Urinary bladder (tissue), 4 donors: ENCODE measurements around the gene CCL24. TPM values are rescaled to one million over a fixed set of nuclear protein-coding genes. Genes with fewer than 3 reads are reported as not detected.
"Not testable (repeated sequence)": the region's sequence is repeated elsewhere in the genome, so short reads cannot be mapped to it uniquely, and the experiment has no call there.

Source experiments
- DNase-seq: peaks from one replicate; pipeline ENCODE4 v3.0.0-alpha.2; 2015; ENCODE audit errors: extremely low spot score
- H3K27ac ChIP-seq: one replicate; pipeline ENCODE4 v1.5.1; 2013; ENCODE audit warnings: low read depth, mild to moderate bottlenecking, moderate library complexity
- H3K36me3 ChIP-seq: one replicate; pipeline ENCODE4 v1.6.1; 2013; ENCODE audit warnings: mild to moderate bottlenecking, moderate library complexity; ENCODE audit not compliant: insufficient read depth
- H3K4me1 ChIP-seq: one replicate; pipeline ENCODE4 v1.6.1; 2013; ENCODE audit warnings: mild to moderate bottlenecking, moderate library complexity; ENCODE audit not compliant: insufficient read depth
- H3K4me3 ChIP-seq: one replicate; pipeline ENCODE4 v1.5.1; 2013; ENCODE audit warnings: low read depth, low read length
- WGBS: extraction: QIAGEN DNeasy Blood & Tissue Kit; methylation state at CpG from one replicate; pipeline ENCODE4 v1.1.7; 2013; 5-methylcytosine and 5-hydroxymethylcytosine counted together
- polyA plus RNA-seq: library from polyadenylated mRNA; stranded (reverse); fragments of 200-250 nt; gene quantifications from one replicate; pipeline ENCODE4 v1.2.3, GENCODE V29; 2013
- total RNA-seq: library from RNA; depleted of rRNA; stranded (reverse); fragments of >200 nt; gene quantifications from one replicate; pipeline ENCODE4 v1.2.3, GENCODE V29; 2014
- donor health status: healthy with polysubstance abuse.
- donor health status: healthy.

Gene CCL24, protein sequence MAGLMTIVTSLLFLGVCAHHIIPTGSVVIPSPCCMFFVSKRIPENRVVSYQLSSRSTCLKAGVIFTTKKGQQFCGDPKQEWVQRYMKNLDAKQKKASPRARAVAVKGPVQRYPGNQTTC
- total RNA-seq (not detected), polyA plus RNA-seq (not detected)

DNA sequence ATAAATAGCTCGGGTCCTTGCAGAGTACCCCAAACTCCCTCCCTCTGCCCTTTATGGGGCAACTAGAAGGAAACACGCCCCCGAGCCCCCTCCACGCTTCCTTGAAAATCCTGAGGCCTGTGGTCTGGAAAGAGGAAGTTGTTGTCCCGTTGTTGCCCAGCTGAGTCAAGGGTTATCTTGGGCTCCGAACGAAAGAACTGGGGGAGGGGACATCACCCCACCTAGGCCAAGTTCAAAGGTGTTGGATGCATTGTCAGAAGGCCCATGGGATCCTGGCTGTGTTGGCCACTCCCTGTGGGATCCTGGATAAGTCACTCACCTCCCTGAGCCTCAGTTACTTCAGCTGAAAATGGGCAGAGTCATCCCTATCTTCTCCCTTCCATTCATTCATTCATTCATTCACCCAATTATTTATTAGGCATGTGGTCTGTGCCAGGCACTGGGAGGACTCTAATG, at the start of gene CCL24:
CCL24 (minus strand) TSS at position 26 of the 456 bp plus-strand sequence. CDS start 91 bp downstream, outside the sequence.
- Histone ChIP-seq H3K36me3 (no peaks in the 10 kb centered on the region), H3K4me1 (no peaks in the 10 kb centered on the region), H3K4me3 (no peak within 1 kb of the TSS), H3K27ac (no peak within 1 kb of the TSS)
- WGBS, result 62% methylated on average over 7 of the region's 7 CpGs
- no peak for DNase-seq

DNA sequence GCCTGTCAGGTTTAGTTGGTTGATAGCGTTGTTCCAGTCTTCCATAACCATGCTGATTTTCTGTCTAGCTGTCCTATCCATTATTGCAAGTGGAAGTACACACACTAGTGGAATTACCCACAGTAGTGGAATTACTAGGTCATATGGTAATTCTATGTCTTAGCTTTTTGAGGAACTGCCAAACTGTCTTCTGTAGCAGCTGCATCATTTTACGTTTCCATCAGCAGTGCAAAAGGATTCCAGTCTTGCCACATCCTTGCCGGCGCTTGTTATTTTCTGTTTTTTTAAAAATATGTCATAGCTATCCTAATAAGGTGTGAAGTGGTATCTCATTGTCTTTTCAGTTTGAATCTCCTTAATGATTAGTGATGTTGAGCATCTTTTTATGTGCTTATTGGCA, 48.0 kb upstream of the CCL24 start:
- 45% methylated on average over 4 of the region's 4 CpGs for WGBS
- Histone ChIP-seq H3K36me3 (no peaks in the 10 kb centered on the region), H3K4me3 (no peak overlapping the region), H3K27ac (peak overlapping the region; percentile 6), H3K4me1 (no peaks in the 10 kb centered on the region)
- no peak for DNase-seq

DNA sequence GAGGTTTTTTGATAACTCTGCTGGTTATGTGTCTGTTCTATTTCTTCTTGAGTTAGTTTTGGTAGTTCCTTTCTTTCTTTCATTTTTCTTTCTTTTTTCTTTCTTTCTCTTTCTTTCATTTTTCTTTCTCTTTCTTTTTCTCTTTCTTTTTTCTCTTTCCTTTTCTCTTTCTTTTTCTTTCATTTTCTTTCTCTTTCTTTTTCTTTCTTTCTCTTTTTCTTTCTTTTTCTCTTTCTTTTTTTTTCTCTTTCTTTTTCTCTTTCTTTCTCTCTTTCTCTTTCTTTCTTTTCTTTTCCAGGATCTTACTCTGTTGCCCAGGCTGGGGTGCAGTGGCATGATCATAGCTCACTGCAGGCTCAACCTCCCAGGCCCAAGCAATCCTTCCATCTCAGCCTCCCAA, 44.8 kb upstream of the CCL24 start:
- H3K4me1 ChIP-seq, result no peaks in the 10 kb centered on the region
- no peak for DNase-seq
- no peak overlapping the region for H3K27ac ChIP-seq
- H3K36me3 ChIP-seq, result no peaks in the 10 kb centered on the region
- no peak overlapping the region for H3K4me3 ChIP-seq

DNA sequence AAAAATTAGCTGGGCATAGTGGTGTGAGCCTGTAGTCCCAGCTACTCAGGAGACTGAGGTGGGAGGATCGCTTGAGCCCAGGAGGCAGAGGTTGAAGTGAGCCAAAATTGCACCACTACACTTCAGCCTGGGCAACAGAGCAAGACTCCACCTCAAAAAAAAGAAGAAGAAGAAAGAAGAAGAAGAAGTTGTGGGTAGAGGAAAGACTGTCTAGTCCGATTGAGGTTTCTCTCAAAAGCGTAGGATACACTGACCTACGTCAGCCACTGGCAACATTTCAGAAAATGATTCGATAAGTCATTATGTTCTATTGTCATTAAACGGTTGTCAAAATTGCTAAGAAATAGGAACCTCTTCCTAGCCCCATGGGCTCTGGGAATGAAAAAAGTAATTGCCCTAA, 42.9 kb upstream of the CCL24 start:
- WGBS, result 87% methylated on average over 6 of the region's 6 CpGs

DNA sequence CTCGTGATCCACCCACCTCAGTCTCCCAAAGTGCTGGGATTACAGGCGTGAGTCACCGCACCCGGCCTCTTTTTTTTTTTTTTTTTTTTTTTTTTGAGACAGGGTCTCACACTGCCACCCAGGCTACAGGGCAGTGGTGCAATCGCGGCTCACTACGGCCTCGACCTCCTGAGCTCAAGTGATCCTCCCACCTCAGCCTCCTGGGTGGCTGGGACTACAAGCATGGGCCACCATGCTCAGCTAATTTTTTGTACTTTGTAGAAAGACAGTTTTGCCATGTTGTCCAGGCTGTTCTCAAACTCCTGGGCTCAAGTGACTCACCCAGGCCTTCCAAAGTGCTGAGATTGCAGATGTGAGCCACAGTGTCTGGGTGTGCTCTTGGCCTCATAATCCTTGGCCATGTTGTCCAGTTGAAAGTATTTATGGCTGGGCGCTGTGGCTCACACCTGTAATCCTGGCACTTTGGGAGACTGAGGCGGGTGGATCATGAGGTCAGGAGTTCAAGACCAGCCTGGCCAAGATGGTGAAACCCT, 41.3 kb upstream of the CCL24 start:
- H3K27ac ChIP-seq, H3K36me3 ChIP-seq, H3K4me1 ChIP-seq, H3K4me3 ChIP-seq, DNase-seq: not testable (repeated sequence)
- 94% methylated on average over 10 of the region's 10 CpGs for WGBS

More for the DNA sequence above, 42.9 kb upstream of the CCL24 start:
- no peak overlapping the region for H3K4me3 ChIP-seq
- no peaks in the 10 kb centered on the region for H3K4me1 ChIP-seq
- no peaks in the 10 kb centered on the region for H3K36me3 ChIP-seq
- no peak overlapping the region for H3K27ac ChIP-seq
- DNase-seq, result no peak

DNA sequence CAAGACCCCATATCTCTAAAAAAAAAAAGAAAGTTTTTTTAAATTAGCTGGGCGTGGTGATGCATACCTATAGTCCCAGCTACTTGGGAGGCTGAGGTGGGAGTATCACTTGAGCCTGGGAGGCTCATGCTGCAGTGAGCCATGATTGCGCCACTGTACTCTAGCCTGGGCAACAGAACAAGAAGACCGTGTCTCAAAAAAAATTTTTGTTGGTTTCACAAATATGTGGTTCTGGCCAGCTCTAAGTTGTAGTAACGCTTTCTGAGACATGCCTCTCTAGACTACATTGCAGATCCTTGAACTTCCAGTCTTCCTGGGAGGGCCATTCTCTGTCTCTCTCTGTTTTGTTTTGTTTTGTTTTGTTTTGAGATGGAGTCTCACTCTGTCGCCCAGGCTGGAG, 40.6 kb upstream of the CCL24 start:
- H3K4me1 ChIP-seq, result no peaks in the 10 kb centered on the region
- H3K4me3 ChIP-seq, result no peak overlapping the region
- 77% methylated on average over 5 of the region's 5 CpGs for WGBS
- no peak for DNase-seq
- no peaks in the 10 kb centered on the region for H3K36me3 ChIP-seq
- no peak overlapping the region for H3K27ac ChIP-seq

DNA sequence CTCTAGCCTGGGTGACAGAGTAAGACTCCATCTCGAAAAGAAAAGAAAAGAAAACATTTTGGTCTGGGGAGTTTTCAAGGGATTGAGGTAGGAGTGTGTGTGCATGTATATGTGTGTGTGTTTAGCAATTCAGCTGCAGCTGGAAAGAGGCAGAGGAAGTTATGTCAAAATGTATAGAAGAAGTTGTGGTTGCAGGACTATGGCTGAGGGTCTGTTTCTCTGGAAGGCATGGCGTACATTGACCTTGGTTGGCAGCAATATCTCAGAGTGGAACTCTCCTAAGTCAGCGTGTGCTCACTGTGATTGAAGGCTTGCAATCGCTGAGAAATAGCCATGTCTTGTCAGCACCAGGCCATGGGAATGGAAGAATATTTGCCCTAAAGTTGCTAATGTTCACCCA, 36.6 kb upstream of the CCL24 start:
- no peaks in the 10 kb centered on the region for H3K36me3 ChIP-seq
- no peaks in the 10 kb centered on the region for H3K4me1 ChIP-seq
- WGBS, result 78% methylated on average over 4 of the region's 4 CpGs
- no peak for DNase-seq
- H3K27ac ChIP-seq, result no peak overlapping the region
- no peak overlapping the region for H3K4me3 ChIP-seq

DNA sequence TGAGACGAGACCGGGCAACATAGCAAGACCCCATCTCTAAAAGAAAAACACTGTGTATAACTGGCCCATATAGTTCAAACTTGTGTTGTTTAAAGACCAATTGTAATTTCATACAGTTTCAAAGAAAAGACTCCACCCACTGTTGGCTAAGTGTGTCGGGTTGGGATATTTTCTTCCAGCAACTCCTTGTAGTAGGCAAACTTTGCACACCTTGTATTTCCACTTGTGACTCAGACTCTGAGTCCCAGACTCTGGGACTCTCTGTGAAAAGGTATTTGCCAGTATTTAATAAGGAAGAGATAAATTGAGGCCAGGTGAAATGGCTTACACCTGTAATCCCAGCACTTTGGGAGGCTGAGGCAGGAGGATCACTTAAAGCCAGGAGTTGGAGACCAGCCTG, 36.0 kb upstream of the CCL24 start:
- no peak for DNase-seq
- no peaks in the 10 kb centered on the region for H3K4me1 ChIP-seq
- WGBS, result 68% methylated on average over 3 of the region's 3 CpGs

DNA sequence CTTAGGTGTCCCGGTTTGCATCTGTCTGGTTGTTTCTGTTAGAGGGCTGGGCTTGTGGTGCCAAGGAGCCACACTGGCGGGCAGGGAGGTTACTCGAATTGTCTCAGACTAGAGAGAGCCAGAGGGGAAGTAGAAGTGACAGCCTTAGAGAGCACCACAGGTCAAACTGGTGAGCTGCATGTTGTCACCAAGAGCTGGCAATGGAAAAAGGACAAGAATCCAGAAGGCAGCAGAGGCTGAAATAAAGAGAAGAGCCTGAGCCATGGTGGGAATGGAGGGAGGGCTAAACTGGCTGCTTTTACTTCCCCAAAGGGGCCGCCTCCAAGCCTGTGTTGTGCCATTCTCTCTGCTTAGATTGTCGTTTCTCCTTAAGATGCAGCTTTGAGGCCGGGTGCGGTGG, 34.1 kb upstream of the CCL24 start:
- Histone ChIP-seq H3K36me3 (no peaks in the 10 kb centered on the region), H3K4me3 (no peak overlapping the region), H3K27ac (no peak overlapping the region), H3K4me1 (no peaks in the 10 kb centered on the region)
- whole genome bisulfite sequencing, result 87% methylated on average over 7 of the region's 7 CpGs
- DNase-seq, result no peak

More for the DNA sequence above, 36.0 kb upstream of the CCL24 start:
- no peaks in the 10 kb centered on the region for H3K36me3 ChIP-seq
- no peak overlapping the region for H3K27ac ChIP-seq
- no peak overlapping the region for H3K4me3 ChIP-seq

DNA sequence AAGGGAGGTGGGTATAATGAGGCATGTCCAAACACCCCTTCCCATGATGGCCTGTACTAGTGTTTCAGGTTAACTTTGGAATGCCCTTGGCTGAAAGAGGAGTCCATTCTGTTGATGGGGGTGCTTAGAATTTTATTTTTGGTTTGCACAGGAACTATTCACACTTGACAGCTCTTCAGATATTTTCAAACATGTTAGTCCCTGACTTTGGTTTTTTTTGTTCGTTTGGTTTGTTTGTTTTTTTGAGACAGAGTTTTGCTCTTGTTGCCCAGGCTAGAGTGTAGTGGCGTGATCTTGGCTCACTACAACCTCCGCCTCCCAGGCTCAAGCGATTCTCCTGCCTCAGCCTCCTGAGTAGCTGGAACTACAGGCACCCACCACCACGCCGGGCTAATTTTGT, 31.5 kb upstream of the CCL24 start:
- H3K36me3 ChIP-seq, H3K4me1 ChIP-seq, H3K27ac ChIP-seq, H3K4me3 ChIP-seq, DNase-seq: not testable (repeated sequence)
- WGBS, result 88% methylated on average over 6 of the region's 6 CpGs

DNA sequence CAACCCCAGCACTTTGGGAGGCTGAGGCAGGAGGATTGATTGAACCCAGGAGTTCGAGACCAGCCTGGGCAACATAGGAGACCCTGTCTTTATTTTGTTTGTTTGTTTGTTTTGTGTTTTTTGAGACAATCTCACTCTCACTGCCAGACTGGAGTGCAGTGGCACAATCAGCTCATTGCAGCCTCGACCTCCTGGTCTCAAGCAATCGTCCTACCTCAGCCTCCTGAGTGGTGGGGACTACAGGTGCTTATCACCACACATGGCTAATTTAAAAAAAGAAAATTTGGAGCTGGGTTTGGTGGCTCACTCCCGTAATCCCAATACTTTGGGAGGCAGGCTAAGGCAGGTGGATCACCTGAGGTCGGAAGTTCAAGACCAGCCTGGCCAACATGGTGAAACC, 30.6 kb upstream of the CCL24 start:
- no peak for DNase-seq
- Histone ChIP-seq H3K4me3 (no peak overlapping the region), H3K27ac (no peak overlapping the region), H3K36me3 (no peaks in the 10 kb centered on the region), H3K4me1 (no peaks in the 10 kb centered on the region)
- 95% methylated on average over 5 of the region's 5 CpGs for WGBS

DNA sequence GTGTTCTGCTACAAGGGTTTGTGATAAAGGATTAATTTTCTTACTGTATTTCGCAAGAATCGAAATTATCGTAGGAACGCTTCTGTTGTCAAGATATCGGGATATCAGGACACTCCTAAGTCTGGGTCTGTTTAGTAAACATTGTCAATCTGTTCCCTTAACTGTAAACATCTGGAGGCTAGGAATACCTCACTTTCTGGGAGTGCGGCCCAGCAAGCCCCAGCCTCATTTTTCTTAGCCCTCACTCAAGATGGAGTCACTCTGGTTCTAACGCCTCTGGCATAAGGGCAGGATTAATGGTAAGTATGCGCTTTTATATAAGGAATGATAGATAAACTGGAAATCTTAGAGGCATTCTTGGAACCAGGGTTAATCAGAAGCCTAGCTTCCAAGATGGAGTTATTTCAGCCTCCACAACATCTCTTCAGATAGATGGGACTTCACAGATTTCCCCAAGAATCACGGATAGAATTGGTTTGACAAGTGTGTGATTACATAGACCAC, 30.1 kb upstream of the CCL24 start:
- H3K4me3 ChIP-seq, result no peak overlapping the region
- H3K36me3 ChIP-seq, result no peaks in the 10 kb centered on the region
- no peaks in the 10 kb centered on the region for H3K4me1 ChIP-seq
- no peak for DNase-seq
- H3K27ac ChIP-seq, result peak overlapping the region; percentile 68
- 81% methylated on average over 9 of the region's 9 CpGs for WGBS

DNA sequence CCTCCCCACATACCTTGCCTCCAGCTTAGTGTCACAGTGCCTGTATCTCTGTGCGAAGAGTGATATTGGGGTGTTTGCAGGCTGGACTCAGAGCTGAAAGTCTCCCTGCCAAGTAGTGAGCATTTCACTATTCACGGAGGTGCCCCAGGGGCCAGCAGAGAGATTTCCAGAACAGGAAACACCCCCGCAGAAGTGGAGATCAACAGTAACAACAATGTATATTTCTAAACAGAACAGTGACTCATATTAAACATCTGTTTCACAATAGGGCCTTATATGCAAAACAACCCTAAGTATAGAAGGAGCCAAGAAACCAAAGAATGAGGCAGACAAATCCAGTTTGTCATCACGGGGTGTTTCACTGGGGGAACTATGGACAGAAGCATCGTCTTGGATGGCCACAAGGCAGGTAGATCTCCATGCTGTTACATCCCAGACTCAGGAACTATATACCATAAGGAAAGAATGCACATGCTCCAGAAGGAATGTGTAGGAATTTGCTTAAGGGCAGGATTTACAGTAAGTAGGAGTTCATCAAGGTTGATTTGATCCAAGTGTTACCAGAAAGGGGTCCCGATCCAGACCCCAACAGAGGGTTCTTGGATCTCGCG, 29.3 kb upstream of the CCL24 start:
- Histone ChIP-seq H3K4me1 (no peaks in the 10 kb centered on the region), H3K27ac (peak overlapping the region; percentile 70), H3K36me3 (no peaks in the 10 kb centered on the region), H3K4me3 (no peak overlapping the region)
- WGBS, result 27% methylated on average over 8 of the region's 8 CpGs
- DNase-seq, result peak; percentile 43

DNA sequence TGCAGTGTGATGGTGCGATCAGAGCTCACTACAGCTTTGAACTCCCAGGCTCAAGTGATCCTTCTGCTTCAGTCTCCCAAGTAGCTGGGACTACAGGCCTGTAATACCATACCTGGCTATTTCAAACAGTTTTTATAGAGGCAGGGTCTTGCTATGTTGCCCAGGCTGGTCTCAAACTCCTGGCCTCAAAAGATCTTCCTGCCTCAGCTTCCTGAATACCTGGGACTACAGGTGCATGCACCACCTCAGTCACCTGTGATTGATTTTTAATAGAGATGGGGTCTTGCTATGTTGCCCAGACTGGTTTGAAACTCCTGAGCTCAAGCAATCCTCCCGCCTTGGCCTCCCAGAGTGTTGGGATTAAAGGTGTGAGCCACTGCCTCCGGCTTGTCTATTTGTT, 26.4 kb upstream of the CCL24 start:
- Histone ChIP-seq H3K4me1 (no peaks in the 10 kb centered on the region), H3K27ac (no peak overlapping the region), H3K4me3 (no peak overlapping the region), H3K36me3 (no peaks in the 10 kb centered on the region)
- no peak for DNase-seq
- 95% methylated on average over 3 of the region's 3 CpGs for WGBS
